HG02798 (cell line): ENCODE data around the gene LCN1.

ENCODE experiments used
- ATAC-seq: cut with Tn5 transposase; IDR thresholded peaks from one replicate; pipeline ENCODE4 v1.9.1; 2021; ENCODE audit warnings: mild to moderate bottlenecking; ENCODE audit not compliant: unreplicated experiment, poor library complexity

The LCN1 gene

GRCh38 chr9:135488013-135488330, 33.3 kb upstream of the LCN1 start:
- ATAC-seq = no peak

DNA sequence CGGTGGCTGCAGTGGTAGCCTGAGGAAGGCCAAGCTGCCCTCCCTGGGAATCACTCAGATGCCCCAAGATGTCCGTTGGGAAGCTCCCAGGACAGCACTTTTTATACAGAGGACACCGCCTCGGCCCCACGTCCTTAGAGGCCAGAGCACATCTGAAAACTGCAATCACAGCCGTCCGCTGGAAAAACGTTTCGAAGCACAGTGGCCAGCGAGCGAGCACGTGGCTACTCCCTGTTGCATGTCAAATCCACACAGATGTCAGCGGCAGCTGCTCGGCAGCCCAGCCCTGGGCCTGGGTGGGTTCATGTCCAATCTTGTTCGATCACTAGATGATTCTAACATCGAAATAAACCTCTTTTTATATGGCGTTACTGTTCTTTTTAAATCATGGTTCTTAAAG, 32.7 kb upstream of the LCN1 start:
- no peak for ATAC-seq

GRCh38 chr9:135489188-135489906, 31.9 kb upstream of the LCN1 start:
- ATAC-seq = no peak

DNA sequence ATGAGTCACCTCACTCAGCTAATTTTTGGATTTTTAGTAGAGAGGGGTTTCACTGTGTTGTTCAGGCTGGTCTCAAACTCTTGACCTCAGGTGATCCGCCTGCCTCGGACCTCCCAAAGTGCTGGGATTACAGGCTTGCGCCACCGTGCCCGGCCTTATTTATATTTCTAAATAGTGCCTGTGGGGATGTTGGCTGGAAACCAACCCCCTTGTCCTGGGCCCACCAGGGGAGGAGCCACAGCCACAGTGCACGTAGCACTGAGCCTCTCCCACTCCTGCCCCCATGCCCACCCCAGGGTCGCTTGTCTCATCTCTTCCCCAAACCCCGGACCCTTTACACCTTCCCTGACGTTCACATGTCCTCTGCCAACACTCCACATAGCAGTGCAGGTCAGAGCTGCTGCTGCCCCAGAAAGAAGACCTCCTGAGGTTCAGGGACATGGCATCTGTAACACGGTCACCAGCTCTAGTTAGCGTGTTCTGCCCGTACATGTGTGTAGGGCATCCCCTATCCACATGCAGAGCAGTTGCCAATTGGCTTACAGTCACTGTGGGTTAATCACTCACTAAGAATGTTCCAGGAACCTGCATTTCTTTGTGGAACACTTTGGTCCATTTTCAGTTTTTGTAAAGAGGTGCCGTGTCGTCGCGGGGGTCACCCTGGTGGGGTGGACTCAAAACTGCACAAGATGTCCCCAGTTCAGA, 30.9 kb upstream of the LCN1 start:
- ATAC-seq = no peak

GRCh38 chr9:135490980-135491464, 30.2 kb upstream of the LCN1 start:
- no peak for ATAC-seq

- ATAC-seq = no peak
Observed at GRCh38 chr9:135491764-135492163, 29.5 kb upstream of the LCN1 start.

- no peak for ATAC-seq
Observed at GRCh38 chr9:135492886-135493669, 28.2 kb upstream of the LCN1 start.

DNA sequence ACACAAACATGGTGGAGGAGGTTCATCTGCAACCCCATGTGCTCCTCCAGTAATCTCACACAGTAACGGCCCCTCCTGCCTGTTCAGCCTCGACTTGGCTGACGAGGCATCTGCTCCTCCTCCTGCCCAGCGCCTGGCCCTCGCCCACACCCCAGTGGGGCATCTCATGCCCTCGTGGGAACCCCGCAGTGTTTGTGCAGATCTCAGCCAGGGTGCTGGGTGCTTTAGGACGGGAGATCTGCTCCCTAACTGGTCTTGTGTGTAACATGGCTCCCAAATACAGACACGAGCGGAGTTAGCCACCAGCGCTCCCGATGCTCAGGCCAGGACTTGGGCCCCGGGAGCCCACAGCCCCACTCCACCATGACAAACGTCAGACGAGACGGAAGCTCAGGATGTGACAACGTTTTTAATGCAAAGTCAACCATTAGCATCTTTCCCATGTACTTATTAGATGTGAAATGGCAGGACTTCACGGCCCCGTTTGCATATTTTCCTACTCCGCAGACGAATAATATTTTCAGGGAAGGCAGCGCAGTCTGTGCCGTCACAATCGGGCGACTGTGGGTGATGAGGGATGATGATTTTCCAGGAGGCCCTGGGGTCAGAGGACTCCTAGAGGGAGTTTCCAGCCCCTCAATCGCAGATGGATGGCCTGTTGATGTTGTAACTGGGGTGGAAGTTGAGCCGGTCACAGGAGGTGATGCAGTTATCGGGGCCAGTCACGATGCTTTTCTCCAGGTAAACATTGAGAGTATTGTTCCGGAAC, 26.3 kb upstream of the LCN1 start:
- no peak for ATAC-seq

- ATAC-seq = no peak
Observed at GRCh38 chr9:135498381-135499126, 22.7 kb upstream of the LCN1 start.

DNA sequence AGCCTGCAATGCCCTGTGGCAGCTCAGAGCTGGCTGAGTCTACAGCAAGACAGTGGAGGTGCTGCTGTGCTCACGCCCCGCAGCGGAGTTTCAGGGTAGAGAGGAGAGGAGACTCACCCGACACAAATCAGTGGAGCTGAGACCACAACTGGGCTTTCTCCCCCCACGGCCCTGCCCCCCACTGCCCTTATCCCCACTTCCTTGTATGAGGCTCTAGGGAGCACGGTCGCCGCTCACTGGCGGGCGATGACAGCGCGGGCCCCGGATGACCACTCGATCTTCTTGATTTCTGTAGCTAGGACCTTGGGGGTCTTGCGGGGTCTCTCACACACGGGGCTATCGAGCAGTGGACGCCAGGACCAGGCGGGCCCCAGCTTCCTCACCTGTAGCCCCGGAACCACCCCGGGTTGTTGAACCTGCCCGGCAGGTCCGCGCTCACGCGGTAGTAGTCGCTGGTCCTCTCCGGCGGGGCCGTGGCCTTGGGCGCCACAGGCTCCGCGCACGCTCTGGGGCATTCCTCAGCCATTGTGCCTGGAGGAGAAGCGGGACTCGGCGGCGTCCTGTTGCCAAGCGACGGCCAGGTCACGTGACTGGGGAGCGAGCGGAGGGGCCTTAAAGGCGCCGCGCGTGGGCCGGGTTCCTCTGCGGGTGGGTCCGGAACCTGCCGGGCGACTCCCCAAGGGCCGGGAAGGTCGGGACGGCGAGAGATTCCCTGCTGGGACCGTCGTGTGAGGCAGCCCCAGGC, 21.7 kb upstream of the LCN1 start:
- ATAC-seq = peak; percentile 64

- no peak for ATAC-seq
Observed at GRCh38 chr9:135500071-135500524, 21.1 kb upstream of the LCN1 start.

- ATAC-seq = peak; percentile 87
Observed at GRCh38 chr9:135500525-135501260, 20.5 kb upstream of the LCN1 start, which contains the start of gene MRPS2. TSS of gene MRPS2 (plus strand) at chr9:135500682. CDS start at chr9:135500711, 29 bp downstream.

DNA sequence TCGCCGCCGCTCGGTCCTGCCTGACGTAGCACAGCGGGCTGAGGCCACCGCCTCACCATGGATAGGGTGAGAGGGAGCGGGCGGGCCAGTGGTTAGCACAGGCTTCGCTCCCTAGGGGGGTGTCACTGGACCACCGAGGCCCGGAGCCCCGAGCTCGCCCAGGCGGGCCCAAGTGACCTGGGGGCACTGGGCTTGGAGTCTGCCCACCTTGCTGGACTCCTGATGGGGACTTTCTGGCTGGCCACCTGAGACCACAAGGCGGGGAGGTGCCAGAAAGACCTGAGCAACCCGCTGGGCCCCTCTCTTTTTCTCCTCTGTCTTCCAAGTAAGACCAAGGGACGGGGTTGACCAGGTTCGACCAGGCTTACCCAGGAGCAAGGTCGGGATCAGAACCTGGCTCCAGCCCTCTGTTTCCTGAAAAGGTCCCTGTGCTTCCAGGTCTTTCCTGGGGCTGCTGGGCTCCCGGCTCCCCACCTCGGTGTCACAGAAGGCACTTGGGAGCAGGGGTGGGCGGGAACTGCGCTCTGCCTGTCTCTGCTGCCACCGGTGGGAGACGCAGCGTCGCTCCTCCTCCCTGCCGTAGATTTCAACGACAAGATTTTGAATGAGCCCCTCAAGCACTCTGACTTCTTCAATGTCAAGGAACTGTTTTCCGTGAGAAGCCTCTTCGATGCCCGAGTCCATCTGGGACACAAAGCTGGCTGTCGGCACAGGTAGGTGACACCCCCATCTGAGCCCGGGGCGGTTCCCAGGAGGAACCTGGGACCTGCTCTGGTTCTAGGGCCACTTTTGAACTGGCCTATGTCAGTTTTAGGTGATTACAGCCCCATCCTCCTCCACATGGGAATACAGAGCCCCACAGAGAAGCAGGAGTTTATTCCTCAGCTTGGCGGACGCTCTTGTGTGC, 19.7 kb upstream of the LCN1 start:
- no peak for ATAC-seq

DNA sequence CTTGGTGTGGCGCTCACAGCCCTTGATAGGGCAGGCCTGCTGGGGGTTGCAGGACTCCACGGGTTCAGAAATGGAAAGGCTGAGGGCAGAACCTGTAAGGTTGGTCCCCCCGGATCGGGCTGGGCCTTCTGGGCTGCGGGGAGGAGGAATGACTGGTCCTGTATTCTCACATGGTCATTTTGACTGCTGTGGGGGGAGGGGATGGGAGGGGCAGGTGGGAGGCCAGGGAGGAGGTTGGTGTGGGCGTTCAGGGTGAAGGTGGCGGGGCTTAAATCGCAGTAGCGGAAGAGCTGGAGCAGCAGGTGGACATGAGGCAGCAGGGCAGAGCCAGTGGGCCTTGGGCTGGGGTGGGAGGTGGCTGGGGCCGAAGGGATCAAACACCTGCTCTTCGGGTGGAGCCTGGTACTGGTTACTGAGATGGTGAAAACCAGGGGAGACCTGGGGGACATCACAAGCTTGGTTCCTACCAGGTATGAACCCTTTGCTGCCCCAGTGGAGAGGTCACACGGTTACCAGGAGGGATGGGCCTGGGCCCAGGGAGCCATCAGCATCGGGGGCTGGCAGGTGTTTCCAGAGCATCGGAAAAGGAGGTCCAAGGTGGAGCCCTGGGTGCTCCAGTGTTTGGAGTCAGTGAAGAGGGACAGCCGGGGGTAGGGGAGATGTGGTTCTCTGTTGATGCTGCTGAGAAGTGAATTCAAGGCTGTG, 18.9 kb upstream of the LCN1 start:
- ATAC-seq = no peak

DNA sequence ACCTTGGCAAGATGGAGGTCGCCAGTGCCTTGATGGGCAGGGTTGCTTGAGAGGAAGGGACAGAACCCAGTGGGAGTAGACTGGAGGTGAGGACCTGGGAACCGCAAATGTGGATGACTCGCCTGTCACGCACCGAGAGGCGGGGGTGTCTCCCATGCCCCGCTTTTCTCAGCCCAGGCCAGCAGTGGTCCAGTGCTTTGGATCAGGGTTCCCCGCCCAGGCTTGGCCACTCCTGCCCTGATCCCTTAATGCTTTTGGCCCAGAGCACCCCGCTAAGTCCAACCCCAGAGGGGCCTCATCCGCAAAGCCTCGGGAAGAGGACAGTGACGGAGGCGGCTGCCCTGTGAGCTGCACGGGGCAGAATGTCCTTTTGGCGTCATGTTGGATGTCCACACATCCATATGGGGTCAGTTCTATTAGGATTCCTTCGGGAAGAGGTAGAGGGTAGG, 18.3 kb upstream of the LCN1 start:
- ATAC-seq = no peak

- ATAC-seq = no peak
Observed at GRCh38 chr9:135503371-135504261, 17.6 kb upstream of the LCN1 start.
